Measurements from ENCODE around the gene USP2. TPM values are rescaled to one million over a fixed set of nuclear protein-coding genes. Genes with fewer than 3 reads are reported as not detected.

Gene USP2
- total and polyA plus RNA-seq, 2 of the 8 experiments (the other 6 are each of a cell fraction or from before 2014, with no cell fraction given), result 2.2 to 6.9 TPM

DNA sequence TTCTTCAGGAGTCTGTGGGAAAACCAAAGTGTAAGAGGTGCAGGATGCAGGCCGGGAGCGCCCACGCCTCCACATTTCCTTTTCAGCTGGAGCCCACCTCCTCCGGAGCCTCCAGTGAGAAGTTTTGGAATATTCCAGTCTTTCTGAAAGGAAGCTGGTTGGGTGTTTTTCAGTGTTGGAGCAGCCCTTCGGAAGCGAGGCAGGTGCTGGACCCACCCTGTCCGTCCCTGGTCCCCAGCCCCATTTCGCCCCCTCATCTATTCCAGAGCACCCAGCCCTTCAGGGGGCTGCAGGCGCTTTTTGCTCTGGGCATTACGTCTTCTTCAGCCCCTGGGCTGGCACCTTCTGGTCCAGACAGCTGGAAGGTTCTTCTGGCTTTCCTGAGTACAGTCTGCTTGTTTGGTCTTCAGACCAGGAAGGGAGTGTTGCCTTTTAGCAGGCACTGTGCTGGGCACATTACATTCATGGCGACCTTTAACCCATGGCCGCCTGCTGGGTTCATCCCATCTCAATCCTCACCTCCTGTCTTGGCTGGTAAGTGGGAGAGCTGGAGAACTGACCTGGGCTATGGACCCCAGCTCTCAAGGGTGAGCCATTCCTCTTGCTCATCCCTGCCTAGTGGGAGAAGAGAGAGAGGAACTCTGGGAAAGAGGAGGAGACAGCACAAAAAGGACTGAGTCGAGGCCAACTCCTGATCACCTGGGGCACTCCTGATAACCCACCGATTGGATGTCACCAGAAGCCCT, 42.2 kb upstream of the USP2 start:
- peak overlapping the region; percentile 66; the same call in 1 of the 2 replicates for H2BK15ac ChIP-seq (ENCODE audit: low read length)
- POLR2A ChIA-PET (ENCODE audit: partially characterized antibody), result interaction anchor here (0.8 to 7.0 kb wide), 11 partner anchors 7 to 497 kb away, joined by 3 to 50 read pairs (median 4); partner anchors contain the start of gene USP2
- H3K4me2 ChIP-seq (ENCODE audit: insufficient read depth in 1 of 2, low read depth in 2 of 2, low read length in 2 of 2), result peak overlapping the region; percentile 75 to 90
- WGBS, 2 experiments (ENCODE audit: extremely low coverage in 1 of 2, insufficient coverage in 1 of 2, insufficient read length in 1 of 2, insufficient replicate concordance in 2 of 2, low coverage in 1 of 2, low lambda C conversion rate in 2 of 2, missing lambda C conversion rate in 1 of 2), result 67% methylated on average over 14 of the region's 14 CpGs; no CpG with 5 or more reads in 1 of the 2 experiments
- H3K4ac ChIP-seq (replicated peaks; ENCODE audit: insufficient read length, low read depth, low read length), result peak overlapping the region; percentile 51
- peaks cover 14 to 34% (median 24%) of the 10 kb centered on the region in 4 experiments for H3K4me1 ChIP-seq (replicated peaks in 1 of 4; ENCODE audit: control insufficient read depth in 3 of 4, insufficient read depth in 4 of 4, low read length in 3 of 4)
- H3K27ac ChIP-seq (ENCODE audit: low read depth, low read length), result no peak overlapping the region
- DNase-seq (ENCODE audit: low read depth in 1 of 2, low spot score in 2 of 2) (no peak), FAIRE-seq (no peak)
- peaks cover 12% of the 10 kb centered on the region for H3K23me2 ChIP-seq (ENCODE audit: low read depth, low read length)
- H2AFZ ChIP-seq (ENCODE audit: low read length), result no peak overlapping the region
- peak overlapping the region; percentile 40 for H2BK120ac ChIP-seq (replicated peaks; ENCODE audit: low read depth, low read length)
- H3K36me3 ChIP-seq (ENCODE audit: control insufficient read depth in 2 of 4, insufficient read depth in 4 of 4, low read length in 3 of 4), result peaks cover 16 to 22% (median 17%) of the 10 kb centered on the region in 4 experiments
- H4K5ac ChIP-seq (ENCODE audit: insufficient read length, low read depth, low read length), result no peak overlapping the region
- peaks cover 6 to 14% of the 10 kb centered on the region in 2 experiments for H4K20me1 ChIP-seq (replicated peaks in 1 of 2; ENCODE audit: control insufficient read depth in 1 of 2, insufficient read depth in 2 of 2, low read length in 2 of 2)
- H2AK5ac ChIP-seq (ENCODE audit: low read depth, low read length), result peak overlapping the region; percentile 87; the same call in 1 of the 2 replicates
- H3K79me1 ChIP-seq (ENCODE audit: low read depth, low read length), result peaks cover 22% of the 10 kb centered on the region
- H3K27me3 ChIP-seq (replicated peaks in 1 of 4; ENCODE audit: control insufficient read depth in 3 of 4, extremely low read depth in 1 of 4, insufficient read depth in 3 of 4, low read length in 3 of 4), result no peaks in the 10 kb centered on the region; a peak in 1 of 7 replicates
- H3K9ac ChIP-seq (replicated peaks in 1 of 4; ENCODE audit: extremely low read depth in 1 of 4, low read depth in 3 of 4, low read length in 3 of 4), result no peak overlapping the region
- no peak overlapping the region for H3K23ac ChIP-seq (ENCODE audit: insufficient read length)
- H2BK5ac ChIP-seq (ENCODE audit: low read depth, low read length), result peak overlapping the region; percentile 72; the same call in 1 of the 2 replicates
- no peak overlapping the region for H4K8ac ChIP-seq (ENCODE audit: extremely low read depth, insufficient read depth, low read length)
- H3K79me2 ChIP-seq (ENCODE audit: control insufficient read depth in 1 of 2, insufficient read depth in 2 of 2, low read length in 2 of 2), result peaks cover 0 to 36% of the 10 kb centered on the region in 2 experiments; a peak in 2 of 4 replicates
- H2BK20ac ChIP-seq (ENCODE audit: low read length), result peak overlapping the region; percentile 82
- peak overlapping the region; percentile 49 to 91 (median 82) for H3K4me3 ChIP-seq (ENCODE audit: extremely low read depth in 1 of 4, insufficient read depth in 2 of 4, low read depth in 3 of 4, low read length in 4 of 4)
- H3K56ac ChIP-seq (replicated peaks; ENCODE audit: insufficient read length, low read depth, low read length), result no peak overlapping the region
- H2BK12ac ChIP-seq (ENCODE audit: low read depth, low read length), result peak overlapping the region; percentile 82; the same call in 1 of the 2 replicates
- CTCF ChIA-PET (ENCODE audit: partially characterized antibody), result interaction anchor here (0.5 to 2.6 kb wide), 7 partner anchors 42 to 1108 kb away, joined by 3 to 13 read pairs (median 4); partner anchors contain the start of gene USP2
- peak overlapping the region; percentile 81 for H3K18ac ChIP-seq (ENCODE audit: extremely low read depth, low read length)
- H3K14ac ChIP-seq (ENCODE audit: insufficient read length), result no peak overlapping the region
- H3K9me3 ChIP-seq (ENCODE audit: insufficient read depth in 2 of 2, low read depth in 1 of 2, low read length in 1 of 2), result no peaks in the 10 kb centered on the region
- peak overlapping the region; percentile 86 for H4K91ac ChIP-seq (replicated peaks; ENCODE audit: insufficient read length, low read length)
- TF ChIP-seq CBX5 (IDR thresholded peaks at IDR 0.05; ENCODE audit: low read depth, low read length), result no peak
- TF ChIP-seq CHD2 (IDR thresholded peaks at IDR 0.05; ENCODE audit: low read length), result no peak
- TF ChIP-seq MAFK (IDR thresholded peaks at IDR 0.05; ENCODE audit: low read depth, low read length), result no peak
- TF ChIP-seq TBP (IDR thresholded peaks at IDR 0.05; ENCODE audit: low read depth, low read length), result peak; percentile 71
